GM12891 (cell line): ENCODE measurements around the gene SPATA3.
A peak's percentile ranks its signal among the peaks of the same experiment; 100 is the strongest.

Experiments used
- DNase-seq: peaks from one replicate; pipeline ENCODE4 v3.0.0; 2011; ENCODE audit warnings: low spot score; ENCODE audit not compliant: insufficient read length
- FAIRE-seq: peaks from 2 replicates; lab custom pipeline; 2011; peaks lifted over from hg19 to GRCh38; lab: Jason Lieb, UNC
- PAX5 ChIP-seq: IDR thresholded peaks from 2 replicates; pipeline ENCODE4 v1.6.1; 2011; ENCODE audit warnings: low read length, moderate library complexity, mild to moderate bottlenecking; ENCODE audit not compliant: insufficient read depth, severe bottlenecking
- POLR2A ChIP-seq: IDR thresholded peaks from 2 replicates; pipeline ENCODE4 v1.6.1; 2011; ENCODE audit warnings: low read depth, low read length, control low read depth
- POLR2AphosphoS5 ChIP-seq: IDR thresholded peaks from 2 replicates; pipeline ENCODE4 v1.6.1; 2011; ENCODE audit warnings: low read depth, low read length, control low read depth
- POU2F2 ChIP-seq: IDR thresholded peaks from 2 replicates; pipeline ENCODE4 v1.6.1; 2011; ENCODE audit warnings: low read depth, mild to moderate bottlenecking, control low read depth, low read length, moderate library complexity
- SPI1 ChIP-seq: IDR thresholded peaks from 2 replicates; pipeline ENCODE4 v1.6.1; 2011; ENCODE audit warnings: low read depth, low read length, control low read depth
- TAF1 ChIP-seq: IDR thresholded peaks from 2 replicates; pipeline ENCODE4 v1.6.1; 2011; ENCODE audit warnings: low read depth, low read length, control low read depth

SPATA3 gene

GRCh38 chr2:230953845-230954244 lies 42.1 kb upstream of the SPATA3 start:
- FAIRE-seq (peak; percentile 92), DNase-seq (no peak)
- TF ChIP-seq TAF1 (peak; percentile 72), POU2F2 (peak; percentile 76; the same call in 1 of the 2 replicates), POLR2AphosphoS5 (peak; percentile 67; the same call in 1 of the 2 replicates), POLR2A (no peak), PAX5 (peak; percentile 92)

GRCh38 chr2:230954746-230955145 lies 41.2 kb upstream of the SPATA3 start:
- TF ChIP-seq TAF1: no peak
- no peak for TF ChIP-seq SPI1
- TF ChIP-seq POLR2AphosphoS5: no peak
- TF ChIP-seq POU2F2: no peak
- no peak for TF ChIP-seq PAX5
- TF ChIP-seq POLR2A: no peak
- FAIRE-seq: peak; percentile 87

GRCh38 chr2:230955163-230955737 lies 40.7 kb upstream of the SPATA3 start:
- no peak for FAIRE-seq

More at GRCh38 chr2:230954746-230955145, 41.2 kb upstream of the SPATA3 start:
- DNase-seq: no peak

GRCh38 chr2:230956827-230957755 lies 38.8 kb upstream of the SPATA3 start:
- TF ChIP-seq POLR2A (peak; percentile 91), SPI1 (no peak), TAF1 (peak; percentile 88), POU2F2 (peak; percentile 69), POLR2AphosphoS5 (peak; percentile 94)
- no peak for DNase-seq
- peak; percentile 98 for FAIRE-seq

More at GRCh38 chr2:230955163-230955737, 40.7 kb upstream of the SPATA3 start:
- no peak for TF ChIP-seq POLR2AphosphoS5
- no peak for DNase-seq

GRCh38 chr2:230957756-230958391 lies 38.0 kb upstream of the SPATA3 start:
- DNase-seq (no peak), FAIRE-seq (no peak)
- no peak for TF ChIP-seq PAX5
- no peak for TF ChIP-seq TAF1
- TF ChIP-seq POU2F2: no peak

GRCh38 chr2:230958820-230959756 lies 36.8 kb upstream of the SPATA3 start:
- TF ChIP-seq SPI1 (no peak), POLR2A (no peak), POU2F2 (no peak), TAF1 (no peak), POLR2AphosphoS5 (no peak), PAX5 (no peak)
- FAIRE-seq (peak; percentile 84), DNase-seq (no peak)

GRCh38 chr2:230960026-230960425 lies 35.9 kb upstream of the SPATA3 start:
- TF ChIP-seq POU2F2: no peak
- no peak for TF ChIP-seq PAX5
- no peak for TF ChIP-seq SPI1
- no peak for TF ChIP-seq POLR2A
- TF ChIP-seq POLR2AphosphoS5: no peak
- TF ChIP-seq TAF1: no peak
- FAIRE-seq (peak; percentile 66), DNase-seq (no peak)

GRCh38 chr2:230961091-230961491 lies 34.8 kb upstream of the SPATA3 start:
- FAIRE-seq: no peak
- TF ChIP-seq SPI1: no peak
- TF ChIP-seq POLR2A: no peak
- no peak for TF ChIP-seq PAX5
- TF ChIP-seq POU2F2: no peak
- TF ChIP-seq POLR2AphosphoS5: no peak
- no peak for TF ChIP-seq TAF1
- DNase-seq: no peak
